ENCODE results near the gene RAD51. TPM values are rescaled to one million over a fixed set of nuclear protein-coding genes. Genes with fewer than 3 reads are reported as not detected.

Gene RAD51
- total RNA-seq, 4 donors from 2014 or later = 0.51 to 7.7 (median 1.3) TPM; not detected in 1

GRCh38 chr15:40775007-40775406 lies 80.0 kb downstream of the RAD51 start:
- H3K4me1 ChIP-seq = no peaks in the 10 kb centered on the region
- no peak for DNase-seq
- H3K9me3 ChIP-seq = no peaks in the 10 kb centered on the region
- TF ChIP-seq CTCF (IDR thresholded peaks at IDR 0.05) (no peak), POLR2A (IDR thresholded peaks at IDR 0.05) (no peak)
- H3K27me3 ChIP-seq = no peaks in the 10 kb centered on the region
- no peaks in the 10 kb centered on the region for H3K36me3 ChIP-seq
- no peak overlapping the region for H3K4me3 ChIP-seq
- intact Hi-C loops (cut with DNase I; ENCODE audit: low total_unique reads) = no loop called here
- H3K27ac ChIP-seq = no peak overlapping the region

DNA sequence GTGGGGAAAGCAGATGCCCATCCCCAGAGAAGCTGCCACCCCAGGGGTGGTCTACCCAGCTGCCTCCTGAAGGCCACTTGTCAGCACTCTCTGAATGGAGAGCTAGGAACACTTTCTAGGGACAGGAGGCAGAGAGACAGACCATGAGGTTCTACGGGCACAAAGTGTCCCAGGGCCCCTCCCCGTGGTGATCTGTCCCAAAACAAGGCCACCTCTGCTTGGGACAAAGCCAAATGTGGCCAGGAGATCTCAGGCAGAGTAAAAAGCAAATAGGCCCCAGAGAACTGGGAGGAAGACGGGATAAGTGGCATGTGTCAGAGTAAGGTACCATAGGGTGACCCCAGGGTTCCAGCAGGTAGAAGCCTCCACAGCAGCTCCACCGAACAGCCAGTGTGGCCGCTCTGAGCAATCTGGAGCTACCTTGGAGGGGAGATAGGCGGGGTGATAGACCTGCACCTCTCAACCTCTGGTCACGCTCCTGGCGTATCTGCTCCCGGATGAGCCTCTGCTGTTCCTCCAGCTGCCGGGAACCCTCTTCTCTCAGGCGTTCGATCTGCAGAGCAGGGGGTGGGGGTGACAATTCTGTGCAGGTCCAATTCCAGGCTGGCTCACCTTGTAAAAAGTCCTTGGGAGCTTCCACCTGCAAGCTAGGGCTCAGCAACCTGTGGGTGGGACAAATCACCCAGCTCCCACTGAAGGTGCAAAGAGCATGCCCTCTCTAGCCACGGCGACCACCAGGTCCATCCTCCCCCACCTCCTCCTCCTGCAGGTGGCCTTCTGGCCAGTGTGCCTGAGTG lies 81.0 kb downstream of the RAD51 start:
- TF ChIP-seq POLR2A (IDR thresholded peaks at IDR 0.05) (no peak), CTCF (IDR thresholded peaks at IDR 0.05) (no peak)
- DNase-seq = no peak
- Histone ChIP-seq H3K9me3 (no peaks in the 10 kb centered on the region), H3K4me3 (no peak overlapping the region), H3K27ac (no peak overlapping the region), H3K36me3 (no peaks in the 10 kb centered on the region), H3K27me3 (no peaks in the 10 kb centered on the region), H3K4me1 (no peaks in the 10 kb centered on the region)
- intact Hi-C loops (cut with DNase I; ENCODE audit: low total_unique reads) = no loop called here

DNA sequence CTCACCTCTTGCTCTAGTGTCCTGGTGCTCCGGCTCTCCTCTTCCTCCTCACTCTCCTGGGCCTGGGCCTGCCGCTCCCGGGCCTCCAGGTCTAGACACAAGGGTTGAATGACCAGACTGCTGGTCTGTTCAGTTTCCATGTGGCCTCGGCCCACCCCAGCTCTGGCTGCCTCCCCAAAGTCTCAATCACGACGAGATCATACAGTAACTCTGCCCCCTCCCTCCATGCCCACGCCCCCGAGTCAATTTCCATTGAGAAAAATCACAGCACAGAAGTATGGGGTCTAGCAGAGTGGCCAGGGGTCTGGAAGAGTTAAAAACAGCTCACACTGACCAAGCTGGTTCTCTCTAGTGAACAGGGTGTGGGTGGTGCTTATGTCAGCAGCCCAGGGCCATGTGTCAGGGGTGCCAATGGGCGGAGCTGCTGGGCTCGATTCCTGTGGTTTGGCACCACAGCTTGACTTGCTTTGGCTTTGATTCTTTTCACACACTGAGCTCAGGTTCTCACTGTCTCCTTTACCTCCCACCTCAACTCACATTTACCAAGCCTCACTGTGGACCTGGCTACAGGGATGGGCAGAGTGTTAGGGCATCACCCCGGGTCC lies 81.7 kb downstream of the RAD51 start:
- H3K36me3 ChIP-seq = no peaks in the 10 kb centered on the region
- H3K27me3 ChIP-seq = no peaks in the 10 kb centered on the region
- H3K9me3 ChIP-seq = no peaks in the 10 kb centered on the region
- no peak overlapping the region for H3K4me3 ChIP-seq
- H3K4me1 ChIP-seq = no peaks in the 10 kb centered on the region
- no peak for DNase-seq
- TF ChIP-seq POLR2A (IDR thresholded peaks at IDR 0.05) (no peak), CTCF (IDR thresholded peaks at IDR 0.05) (no peak)
- no peak overlapping the region for H3K27ac ChIP-seq
- intact Hi-C loops (cut with DNase I; ENCODE audit: low total_unique reads) = no loop called here

Small RNAs within 50 kb of the gene (small RNA-seq; reads per million reads assigned to genes)
- gene SUMO2P15 = not detected

Other genes with a start within 250 kb of the RAD51 start
- 10 to 100 TPM in 3 of 4 donors, 1 to 10 TPM in 1; 6.8 to 26.1 (median 17.9) TPM for gene CHST14, start 224.2 kb upstream of the RAD51 start, total RNA-seq
- gene CCDC32, start 130.1 kb upstream of the RAD51 start, total RNA-seq = 10 to 100 TPM; 18.2 to 39.3 (median 29.3) TPM
- gene RPUSD2, start 125.9 kb upstream of the RAD51 start, total RNA-seq = 10 to 100 TPM in 1 of 4 donors, 1 to 10 TPM in 1, under 1 TPM in 2; 0.29 to 18.6 (median 5.0) TPM
- 10 to 100 TPM in 1 of 4 donors, under 1 TPM in 2, not detected in 1; 0.26 to 33.5 (median 0.55) TPM for gene KNL1, start 100.9 kb upstream of the RAD51 start, total RNA-seq
- 10 to 100 TPM in 2 of 4 donors, 1 to 10 TPM in 2; 6.4 to 27.0 (median 16.1) TPM for gene RMDN3, start 60.1 kb downstream of the RAD51 start, total RNA-seq
- gene GCHFR, start 68.9 kb downstream of the RAD51 start, total RNA-seq = 100 to 1,000 TPM in 1 of 4 donors, 10 to 100 TPM in 2, 1 to 10 TPM in 1; 6.2 to 113 (median 34.5) TPM
- gene C15orf62, start 74.8 kb downstream of the RAD51 start, total RNA-seq = under 1 TPM in 2 of 4 donors, not detected in 2; 0.28 to 0.55 TPM
- 10 to 100 TPM in 3 of 4 donors, 1 to 10 TPM in 1; 5.6 to 37.5 (median 15.2) TPM for gene ZFYVE19, start 111.9 kb downstream of the RAD51 start, total RNA-seq
- 10 to 100 TPM in 3 of 4 donors, 1 to 10 TPM in 1; 6.1 to 79.4 (median 32.5) TPM for gene DNAJC17, start 112.3 kb downstream of the RAD51 start, total RNA-seq
- gene PPP1R14D, start 133.5 kb downstream of the RAD51 start, total RNA-seq = not detected
- 10 to 100 TPM in 1 of 4 donors, 1 to 10 TPM in 2, not detected in 1; 2.0 to 38.1 (median 2.3) TPM for gene SPINT1, start 148.9 kb downstream of the RAD51 start, total RNA-seq
- under 1 TPM in 1 of 4 donors, not detected in 3; 0.76 TPM for gene RHOV, start 179.1 kb downstream of the RAD51 start, total RNA-seq
- gene VPS18, start 199.3 kb downstream of the RAD51 start, total RNA-seq = 10 to 100 TPM in 2 of 4 donors, 1 to 10 TPM in 2; 3.8 to 33.3 (median 17.3) TPM
- gene DLL4, start 234.2 kb downstream of the RAD51 start, total RNA-seq = 10 to 100 TPM; 18.2 to 31.1 (median 22.6) TPM